ENCODE results near the gene USP37.

DNA sequence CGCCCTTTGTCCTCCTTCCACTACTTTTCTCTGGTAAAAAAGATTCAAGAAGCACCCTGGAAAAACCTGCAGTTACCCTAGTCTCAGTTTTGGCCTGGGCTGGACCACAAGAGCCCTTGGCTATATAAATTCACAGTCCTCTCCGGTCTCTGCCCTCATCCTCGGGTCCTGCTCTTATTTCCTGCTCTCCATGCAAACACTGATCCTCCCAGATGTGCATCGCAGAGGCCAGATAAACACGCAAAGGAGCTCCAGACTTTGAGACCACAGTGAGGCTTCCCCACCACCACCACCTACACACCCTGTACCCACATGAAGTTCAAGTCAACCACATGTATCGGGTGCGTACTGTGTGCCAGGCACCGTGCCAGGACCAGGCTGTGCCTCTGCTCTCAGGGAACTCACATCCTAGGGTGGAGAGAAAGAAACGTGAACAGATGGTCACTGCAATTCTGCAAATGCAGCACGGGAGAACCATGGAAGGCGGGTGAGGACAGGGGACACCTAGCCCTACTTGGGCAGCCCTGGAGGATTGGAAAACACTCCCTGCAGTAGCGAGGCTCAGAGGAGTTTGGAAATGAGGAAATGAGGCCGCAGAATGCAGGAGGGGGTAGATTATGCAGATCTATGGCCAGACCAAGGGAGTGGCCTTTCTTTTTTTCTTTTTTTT lies 161.1 kb downstream of the USP37 start:
- no peak for TF ChIP-seq RAD21 (IDR thresholded peaks at IDR 0.05; ENCODE audit: low read length)
- TF ChIP-seq, protein P1, sequence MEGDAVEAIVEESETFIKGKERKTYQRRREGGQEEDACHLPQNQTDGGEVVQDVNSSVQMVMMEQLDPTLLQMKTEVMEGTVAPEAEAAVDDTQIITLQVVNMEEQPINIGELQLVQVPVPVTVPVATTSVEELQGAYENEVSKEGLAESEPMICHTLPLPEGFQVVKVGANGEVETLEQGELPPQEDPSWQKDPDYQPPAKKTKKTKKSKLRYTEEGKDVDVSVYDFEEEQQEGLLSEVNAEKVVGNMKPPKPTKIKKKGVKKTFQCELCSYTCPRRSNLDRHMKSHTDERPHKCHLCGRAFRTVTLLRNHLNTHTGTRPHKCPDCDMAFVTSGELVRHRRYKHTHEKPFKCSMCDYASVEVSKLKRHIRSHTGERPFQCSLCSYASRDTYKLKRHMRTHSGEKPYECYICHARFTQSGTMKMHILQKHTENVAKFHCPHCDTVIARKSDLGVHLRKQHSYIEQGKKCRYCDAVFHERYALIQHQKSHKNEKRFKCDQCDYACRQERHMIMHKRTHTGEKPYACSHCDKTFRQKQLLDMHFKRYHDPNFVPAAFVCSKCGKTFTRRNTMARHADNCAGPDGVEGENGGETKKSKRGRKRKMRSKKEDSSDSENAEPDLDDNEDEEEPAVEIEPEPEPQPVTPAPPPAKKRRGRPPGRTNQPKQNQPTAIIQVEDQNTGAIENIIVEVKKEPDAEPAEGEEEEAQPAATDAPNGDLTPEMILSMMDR (conservative IDR thresholded peaks at IDR 0.05; ENCODE audit: low read depth, low read length): no peak
- TF ChIP-seq MAFK (IDR thresholded peaks at IDR 0.05; ENCODE audit: low read depth, low read length): no peak
- TF ChIP-seq POLR2A (IDR thresholded peaks at IDR 0.05; ENCODE audit: low read depth, low read length): no peak; the same call in 1 of the 2 replicates
- TF ChIP-seq ELK1 (IDR thresholded peaks at IDR 0.05; ENCODE audit: borderline replicate concordance, low read depth, low read length): no peak
- TF ChIP-seq SMC3 (IDR thresholded peaks at IDR 0.05; ENCODE audit: low read depth, low read length): no peak
- TF ChIP-seq BHLHE40 (IDR thresholded peaks at IDR 0.05; ENCODE audit: low read depth, low read length): no peak
- no peak for TF ChIP-seq FOS (IDR thresholded peaks at IDR 0.05; ENCODE audit: low read depth, low read length)
- TF ChIP-seq, protein P2, sequence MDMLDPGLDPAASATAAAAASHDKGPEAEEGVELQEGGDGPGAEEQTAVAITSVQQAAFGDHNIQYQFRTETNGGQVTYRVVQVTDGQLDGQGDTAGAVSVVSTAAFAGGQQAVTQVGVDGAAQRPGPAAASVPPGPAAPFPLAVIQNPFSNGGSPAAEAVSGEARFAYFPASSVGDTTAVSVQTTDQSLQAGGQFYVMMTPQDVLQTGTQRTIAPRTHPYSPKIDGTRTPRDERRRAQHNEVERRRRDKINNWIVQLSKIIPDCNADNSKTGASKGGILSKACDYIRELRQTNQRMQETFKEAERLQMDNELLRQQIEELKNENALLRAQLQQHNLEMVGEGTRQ (IDR thresholded peaks at IDR 0.05; ENCODE audit: low read depth, low read length): no peak
- no peak for TF ChIP-seq CEBPB (IDR thresholded peaks at IDR 0.05; ENCODE audit: low read depth, low read length)

All from IMR-90 (cell line).